HG02642 (cell line): ENCODE results near the gene GMDS.

Experiments
- ATAC-seq: cut with Tn5 transposase; IDR thresholded peaks from one replicate; pipeline ENCODE4 v1.9.1; 2021; ENCODE audit warnings: mild to moderate bottlenecking; ENCODE audit not compliant: unreplicated experiment, poor library complexity

GMDS gene

GRCh38 chr6:1738558-1739081 lies 506.8 kb downstream of the GMDS start:
- no peak for ATAC-seq

GRCh38 chr6:1737463-1738311 lies 507.7 kb downstream of the GMDS start:
- ATAC-seq = no peak

- ATAC-seq = no peak
Observed at GRCh38 chr6:1736346-1737105, 508.9 kb downstream of the GMDS start.

GRCh38 chr6:1735239-1735803 lies 510.1 kb downstream of the GMDS start:
- ATAC-seq = no peak

- no peak for ATAC-seq
Observed at GRCh38 chr6:1730882-1731281, 514.5 kb downstream of the GMDS start.

- ATAC-seq = no peak
Observed at GRCh38 chr6:1729750-1730140, 515.7 kb downstream of the GMDS start.

- no peak for ATAC-seq
Observed at GRCh38 chr6:1729133-1729749, 516.2 kb downstream of the GMDS start.

- no peak for ATAC-seq
Observed at GRCh38 chr6:1726341-1726768, 519.0 kb downstream of the GMDS start.

- no peak for ATAC-seq
Observed at GRCh38 chr6:1724616-1725015, 520.8 kb downstream of the GMDS start.

- ATAC-seq = no peak
Observed at GRCh38 chr6:1724124-1724523, 521.3 kb downstream of the GMDS start.

- no peak for ATAC-seq
Observed at GRCh38 chr6:1722801-1723200, 522.6 kb downstream of the GMDS start.

GRCh38 chr6:1720620-1721322 lies 524.6 kb downstream of the GMDS start:
- ATAC-seq = no peak

GRCh38 chr6:1719922-1720321 lies 525.5 kb downstream of the GMDS start:
- ATAC-seq = no peak

GRCh38 chr6:1716868-1717267 lies 528.5 kb downstream of the GMDS start:
- no peak for ATAC-seq

GRCh38 chr6:1716396-1716795 lies 529.0 kb downstream of the GMDS start:
- no peak for ATAC-seq

GRCh38 chr6:1715336-1715735 lies 530.1 kb downstream of the GMDS start:
- no peak for ATAC-seq

GRCh38 chr6:1714654-1715053 lies 530.8 kb downstream of the GMDS start:
- ATAC-seq = no peak

GRCh38 chr6:1713016-1713600 lies 532.3 kb downstream of the GMDS start:
- no peak for ATAC-seq

- ATAC-seq = no peak
Observed at GRCh38 chr6:1712451-1712850, 533.0 kb downstream of the GMDS start.

GRCh38 chr6:1711136-1711535 lies 534.3 kb downstream of the GMDS start:
- no peak for ATAC-seq
